NCI-H146 treated with DMSO at 0.1 percent for 48 hours (cell line): ENCODE measurements around the gene TNNT3.
"Not testable (repeated sequence)": the region's sequence is repeated elsewhere in the genome, so short reads cannot be mapped to it uniquely, and the experiment has no call there.

ENCODE experiments used
- DNase-seq: peaks from one replicate; lab custom pipeline; 2025; ENCODE audit not compliant: unreplicated experiment; lab: John Stamatoyannopoulos, UW

TNNT3 gene

DNA sequence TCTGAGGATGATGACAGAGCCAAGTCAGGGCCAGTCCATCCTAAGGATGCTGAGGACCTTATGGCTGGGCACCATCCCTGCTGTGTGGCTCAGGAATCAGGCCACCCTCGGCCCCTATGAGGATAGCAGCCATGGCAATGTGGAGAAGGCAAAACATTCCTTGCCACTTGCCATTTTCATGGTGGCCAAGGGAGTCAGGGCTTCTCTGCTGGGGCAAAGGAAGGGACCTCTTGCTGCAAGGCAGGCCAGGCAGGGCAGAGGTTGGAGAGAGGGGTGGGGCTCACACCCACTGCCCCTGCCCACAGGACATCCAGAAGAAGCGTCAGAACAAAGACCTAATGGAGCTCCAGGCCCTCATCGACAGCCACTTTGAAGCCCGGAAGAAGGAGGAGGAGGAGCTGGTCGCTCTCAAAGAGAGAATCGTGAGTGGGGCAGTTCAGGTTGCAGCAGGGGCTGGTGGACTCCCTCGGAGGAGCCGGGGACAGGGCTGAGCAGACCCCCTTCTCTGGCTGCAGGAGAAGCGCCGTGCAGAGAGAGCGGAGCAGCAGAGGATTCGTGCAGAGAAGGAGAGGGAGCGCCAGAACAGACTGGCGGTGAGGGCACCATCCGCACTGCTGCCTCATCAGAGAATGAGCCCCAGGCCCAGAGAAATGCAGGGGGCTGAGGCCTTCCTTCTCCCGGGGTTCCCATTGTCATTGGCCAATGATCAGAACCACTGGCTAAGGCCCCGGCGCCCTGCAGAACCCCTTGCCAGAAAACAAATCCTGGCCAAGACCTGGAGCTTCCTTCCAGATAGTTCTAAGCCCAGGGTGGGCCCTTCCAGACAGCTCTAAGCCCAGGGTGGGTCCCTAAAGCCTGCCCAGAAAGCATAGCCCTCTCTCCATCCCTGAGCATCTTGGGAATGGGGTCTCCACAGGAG is 14.2 kb downstream of the TNNT3 start:
- no peak for DNase-seq

DNA sequence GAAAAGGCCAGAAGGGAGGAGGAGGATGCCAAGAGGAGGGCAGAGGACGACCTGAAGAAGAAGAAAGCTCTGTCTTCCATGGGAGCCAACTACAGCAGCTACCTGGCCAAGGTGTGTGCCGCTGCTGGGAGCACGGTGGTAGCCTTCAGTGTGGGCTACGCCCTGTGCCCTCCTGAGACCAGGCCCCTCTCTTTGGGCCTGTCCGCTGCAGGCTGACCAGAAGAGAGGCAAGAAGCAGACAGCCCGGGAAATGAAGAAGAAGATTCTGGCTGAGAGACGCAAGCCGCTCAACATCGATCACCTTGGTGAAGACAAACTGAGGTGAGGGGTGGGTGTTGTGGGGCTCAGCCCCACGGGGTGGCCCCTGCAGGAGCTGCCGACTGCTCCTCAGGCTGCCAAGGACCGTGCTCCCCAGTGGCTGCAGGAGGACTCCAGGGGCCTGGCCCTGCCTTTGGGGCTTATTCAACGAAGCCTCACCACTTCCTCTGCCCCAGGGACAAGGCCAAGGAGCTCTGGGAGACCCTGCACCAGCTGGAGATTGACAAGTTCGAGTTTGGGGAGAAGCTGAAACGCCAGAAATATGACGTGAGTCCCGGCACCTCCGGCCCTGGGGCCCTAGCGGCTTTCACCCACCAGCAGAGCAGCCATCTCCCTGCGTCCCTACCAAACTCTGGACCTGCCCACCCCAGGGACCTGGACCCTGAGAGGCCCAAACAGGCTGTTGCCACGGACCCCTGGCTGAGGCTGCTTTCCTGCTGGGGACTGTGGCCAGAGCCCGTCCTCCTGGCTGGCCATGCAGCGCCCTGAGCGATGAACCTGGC is 15.0 kb downstream of the TNNT3 start:
- no peak for DNase-seq

- no peak for DNase-seq
Observed at GRCh38 chr11:1935156-1936071, 15.9 kb downstream of the TNNT3 start.

- no peak for DNase-seq
Observed at GRCh38 chr11:1936072-1936780, 16.7 kb downstream of the TNNT3 start.

GRCh38 chr11:1936781-1937615 is 17.5 kb downstream of the TNNT3 start:
- no peak for DNase-seq

- no peak for DNase-seq
Observed at GRCh38 chr11:1937616-1938342, 18.3 kb downstream of the TNNT3 start.

GRCh38 chr11:1938343-1939005 is 19.0 kb downstream of the TNNT3 start:
- no peak for DNase-seq

- no peak for DNase-seq
Observed at GRCh38 chr11:1939006-1939625, 19.6 kb downstream of the TNNT3 start.

- not testable (repeated sequence) for DNase-seq
Observed at GRCh38 chr11:1939788-1940187, 20.3 kb downstream of the TNNT3 start.

DNA sequence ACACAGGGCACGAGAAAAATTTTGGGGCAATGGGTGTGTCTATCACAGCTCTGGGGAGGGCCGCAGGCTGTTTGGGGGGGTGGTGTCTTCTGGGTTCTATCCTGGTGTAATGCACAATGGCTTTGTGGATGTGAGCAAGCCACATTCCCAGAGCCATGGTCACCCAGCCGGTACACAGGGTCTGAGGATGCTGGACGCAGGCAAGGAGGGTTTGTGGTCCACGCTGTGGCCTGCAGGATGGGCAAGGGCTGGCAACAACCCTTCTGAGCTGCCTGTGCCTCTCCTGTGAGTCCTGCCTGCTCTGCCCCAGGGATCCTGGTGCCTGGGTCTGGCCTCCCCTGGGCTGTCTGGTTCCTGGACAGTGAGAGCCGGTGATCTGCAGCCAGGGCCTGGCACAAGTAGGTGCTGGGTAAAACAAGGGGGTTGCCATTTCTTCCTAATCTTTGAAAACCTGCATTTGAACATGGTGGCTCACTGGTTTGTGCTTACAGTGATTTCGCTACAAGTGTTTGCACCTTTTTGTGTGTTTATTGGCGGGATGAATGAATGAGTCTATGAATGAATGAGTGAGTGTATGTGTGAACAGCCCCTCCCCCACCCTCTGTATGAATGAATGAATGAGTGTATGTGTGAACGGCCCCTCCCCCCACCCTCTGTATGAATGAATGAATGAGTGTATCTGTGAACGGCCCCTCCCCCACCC is 23.2 kb downstream of the TNNT3 start:
- DNase-seq, result no peak

DNA sequence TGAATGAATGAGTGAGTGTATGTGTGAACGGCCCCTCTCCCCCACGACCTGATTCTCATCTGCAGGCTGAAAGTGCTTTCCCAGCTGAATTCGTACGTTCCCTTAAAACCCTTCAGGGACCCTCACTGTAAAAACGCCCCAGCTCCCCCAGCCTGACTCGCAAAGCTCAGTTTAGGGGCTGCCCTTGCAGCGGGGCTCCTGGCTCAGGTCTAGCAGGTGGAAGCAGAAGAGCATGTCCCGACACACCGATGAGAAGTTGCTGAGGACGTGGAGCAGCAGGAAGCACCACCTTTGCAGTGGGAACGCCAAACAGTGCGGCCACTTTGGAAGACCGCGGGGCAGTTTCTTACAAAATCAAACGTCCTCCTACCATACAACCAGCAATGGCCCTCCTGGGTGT is 24.1 kb downstream of the TNNT3 start:
- DNase-seq, result no peak

GRCh38 chr11:1943977-1944376 is 24.5 kb downstream of the TNNT3 start:
- no peak for DNase-seq

DNA sequence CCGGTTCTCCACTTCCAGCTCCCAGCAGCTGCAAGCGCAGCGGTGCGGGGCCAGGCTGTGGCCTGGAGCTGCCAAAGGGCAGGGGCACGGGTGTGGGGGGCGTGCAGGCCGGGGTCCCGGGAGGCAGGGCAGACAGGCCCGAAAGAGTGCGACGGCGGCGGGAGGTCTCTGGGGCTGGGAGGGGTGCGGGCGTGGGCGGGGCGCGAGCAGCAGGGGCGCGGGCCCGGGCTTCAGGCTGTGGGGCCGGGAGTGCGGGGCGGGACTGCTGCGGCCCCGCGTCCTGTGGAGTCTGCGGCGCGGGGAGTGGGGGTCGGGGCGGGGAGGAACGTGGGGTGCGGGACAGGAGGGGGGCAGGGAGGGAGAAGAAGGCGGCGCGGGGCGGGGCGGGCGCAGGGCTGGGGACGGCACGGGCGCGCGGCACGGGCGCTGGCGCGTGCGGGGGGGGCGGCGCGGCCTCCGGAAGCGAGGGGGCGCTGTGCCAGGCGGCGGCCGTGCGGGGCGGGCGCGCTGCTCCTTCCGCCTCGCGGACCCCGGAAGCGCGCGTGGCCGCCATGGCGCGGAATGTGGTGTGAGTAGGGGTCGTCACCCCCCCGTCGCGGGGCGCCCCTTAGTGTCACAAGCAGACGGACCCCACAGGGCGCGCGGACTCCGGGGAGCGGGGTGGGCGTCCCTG is 27.4 kb downstream of the TNNT3 start, which contains the start of gene MRPL23:
MRPL23 (plus strand) TSS at position 521 of the 673 bp plus-strand sequence; CDS start at position 552, 31 bp downstream.
- no peak for DNase-seq

DNA sequence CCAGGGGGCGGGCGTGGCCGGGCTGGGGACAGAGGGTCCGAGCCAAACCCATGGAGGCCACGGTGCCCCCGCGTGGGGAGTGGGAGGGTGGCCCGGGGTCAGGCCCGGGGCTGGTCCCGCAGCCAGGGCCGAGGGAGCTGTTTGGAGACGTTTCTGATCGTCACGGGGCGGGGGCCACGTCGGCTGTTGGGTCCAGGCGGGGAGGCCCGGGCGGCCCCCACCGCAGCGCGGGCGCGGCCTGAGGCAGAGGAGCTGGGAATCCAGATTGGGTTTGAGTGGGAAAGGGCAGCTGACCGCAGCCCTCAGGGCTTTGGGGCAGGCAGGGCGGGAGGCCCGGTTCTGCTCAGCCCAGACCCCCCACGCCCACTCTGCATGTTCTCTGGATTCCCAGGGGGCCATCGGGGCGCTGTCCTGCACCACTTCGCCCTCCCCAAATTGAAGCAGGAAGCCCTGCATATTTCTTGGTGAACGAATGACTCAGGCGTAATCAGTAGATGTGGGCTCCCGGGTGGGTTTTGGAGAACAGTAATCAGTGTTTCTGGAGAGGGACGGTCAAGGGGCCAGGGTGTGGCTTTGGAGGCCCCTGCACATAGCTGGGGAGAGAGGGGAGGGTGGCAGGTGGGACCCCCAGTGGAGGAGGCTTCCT is 28.2 kb downstream of the TNNT3 start:
- no peak for DNase-seq

DNA sequence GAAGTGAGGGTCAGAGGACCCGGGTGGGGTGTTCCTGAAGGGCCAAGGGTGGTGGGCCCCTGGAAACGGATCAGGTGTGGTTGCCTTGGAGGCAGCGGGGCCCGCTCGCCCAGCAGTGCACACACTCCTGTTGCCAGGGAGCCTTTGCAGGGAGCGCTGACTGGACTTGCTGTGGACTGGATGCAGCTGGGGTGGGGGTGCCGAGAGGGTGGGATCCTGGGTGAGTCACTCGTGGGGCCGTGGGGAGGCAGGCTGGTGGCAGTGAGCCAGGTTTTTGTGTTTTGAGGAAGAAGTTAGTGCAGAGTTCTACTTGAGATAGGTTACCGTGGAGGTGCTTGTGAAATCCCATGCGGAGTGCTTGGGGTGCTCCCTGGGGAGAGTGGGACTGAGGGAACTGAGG is 28.9 kb downstream of the TNNT3 start:
- no peak for DNase-seq

- no peak for DNase-seq
Observed at GRCh38 chr11:1949302-1949701, 29.8 kb downstream of the TNNT3 start.
